ENCODE results near the gene MBOAT1.
"Not testable (repeated sequence)": the region's sequence is repeated elsewhere in the genome, so short reads cannot be mapped to it uniquely, and the experiment has no call there.

MBOAT1 gene

DNA sequence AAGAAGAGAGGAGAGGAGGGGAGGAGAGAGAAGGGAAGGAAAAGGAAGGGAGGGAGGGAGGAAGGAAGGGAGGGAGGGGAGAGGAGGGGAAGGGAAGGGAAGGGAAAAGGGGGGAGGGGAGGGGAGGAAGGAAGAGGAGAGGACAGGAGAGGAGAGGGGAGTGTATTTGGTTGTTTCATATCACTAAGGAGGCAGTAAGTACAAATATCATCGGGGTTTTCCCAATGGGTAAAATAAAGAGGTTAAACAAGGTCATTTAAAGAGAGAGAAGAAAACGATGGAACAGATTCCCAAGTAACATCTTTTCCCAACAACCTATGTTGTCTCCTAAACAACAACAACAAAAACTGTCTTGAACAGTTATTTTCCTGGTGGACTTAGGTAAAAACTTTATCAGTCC, 43.6 kb downstream of the MBOAT1 start:
- DNase-seq, result no peak

DNA sequence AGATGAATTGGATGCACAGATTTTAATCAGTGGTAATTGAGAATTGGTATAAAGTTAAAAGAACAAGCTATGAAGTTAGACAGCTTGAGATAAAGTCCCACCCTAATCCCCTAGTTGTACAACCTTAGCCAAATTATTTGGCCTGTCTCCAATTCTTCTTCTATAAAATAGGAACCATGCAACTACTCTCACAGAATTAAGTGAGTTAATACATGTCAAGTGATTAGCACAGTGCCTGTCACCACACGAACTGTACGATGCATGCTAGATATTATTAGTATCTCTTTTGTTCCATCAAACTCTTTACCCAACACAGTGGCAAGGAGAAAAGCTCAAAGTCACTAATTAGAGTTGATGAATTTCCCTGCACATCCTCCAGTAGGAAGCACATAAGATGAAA, 44.7 kb downstream of the MBOAT1 start:
- no peak for DNase-seq

DNA sequence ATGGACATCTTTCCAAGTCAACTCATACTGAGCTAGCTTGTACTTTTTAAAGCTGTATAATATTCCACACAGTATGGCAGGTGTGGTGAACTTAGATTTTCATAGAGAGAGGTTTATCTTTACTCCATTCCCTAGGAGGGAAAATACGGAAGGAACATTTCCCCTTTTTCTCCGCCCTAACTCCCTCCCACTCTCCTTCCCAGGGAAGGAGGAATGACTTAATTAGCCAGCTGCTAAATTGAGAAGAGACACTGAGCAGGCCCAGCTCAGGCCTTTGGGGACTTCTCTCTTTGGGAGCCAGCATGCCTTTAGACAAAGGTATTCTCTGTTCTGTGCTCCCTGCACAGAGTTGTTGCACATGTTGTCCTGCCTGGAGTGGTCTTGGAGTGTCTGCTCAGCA, 46.1 kb downstream of the MBOAT1 start:
- DNase-seq, result no peak

DNA sequence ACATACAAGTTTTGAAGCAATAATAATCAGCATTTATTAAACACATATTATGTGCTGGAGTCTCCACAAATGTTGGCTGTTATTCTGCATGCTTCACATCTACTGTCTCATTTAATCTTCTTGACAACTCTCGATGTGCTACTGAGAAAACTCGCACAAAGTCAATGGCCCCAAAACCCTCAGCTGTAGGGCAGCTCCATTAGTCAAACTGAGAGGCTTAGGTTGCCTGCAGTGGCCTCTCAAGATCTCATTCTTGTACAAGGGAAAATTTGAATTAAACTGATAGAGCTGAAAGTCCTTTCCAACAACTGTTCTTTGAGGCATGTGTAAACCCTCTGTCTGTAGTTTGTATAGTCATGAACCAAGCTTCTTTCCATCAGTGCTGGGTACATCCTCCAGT, 49.8 kb downstream of the MBOAT1 start:
- DNase-seq, result no peak

DNA sequence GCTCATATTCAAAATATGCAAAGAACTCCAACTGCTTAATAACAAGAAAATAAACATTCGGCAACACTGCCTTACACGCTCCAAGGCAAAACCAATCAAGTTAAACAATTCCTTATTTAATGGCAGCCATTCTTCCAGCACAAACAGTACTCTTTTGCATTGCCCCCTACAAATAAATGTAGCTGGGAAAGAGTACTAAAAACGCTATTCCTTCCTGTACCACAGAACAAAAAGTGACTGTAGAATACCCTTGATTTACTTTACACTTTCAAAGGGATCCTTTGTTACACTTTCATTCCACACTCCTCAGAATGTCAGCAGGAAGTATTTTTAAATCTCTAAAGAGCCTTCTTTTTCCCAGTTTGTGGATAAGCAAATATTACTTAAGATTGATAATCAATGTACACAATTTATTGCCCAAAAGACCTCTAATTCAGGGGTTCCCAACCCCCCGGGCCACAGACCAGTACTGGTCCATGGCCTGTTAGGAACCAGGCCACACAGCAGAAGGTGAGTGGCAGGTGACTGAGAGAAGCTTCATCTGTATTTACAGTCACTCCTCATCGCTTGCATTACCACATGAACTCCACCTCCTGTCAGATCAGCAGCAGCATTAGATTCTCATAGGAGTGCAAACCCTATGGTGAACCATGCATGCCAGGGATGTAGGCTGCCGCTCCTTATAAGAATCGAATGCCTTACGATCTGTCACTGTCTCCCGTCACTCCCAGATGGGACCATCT, 51.6 kb downstream of the MBOAT1 start:
- DNase-seq, result no peak

DNA sequence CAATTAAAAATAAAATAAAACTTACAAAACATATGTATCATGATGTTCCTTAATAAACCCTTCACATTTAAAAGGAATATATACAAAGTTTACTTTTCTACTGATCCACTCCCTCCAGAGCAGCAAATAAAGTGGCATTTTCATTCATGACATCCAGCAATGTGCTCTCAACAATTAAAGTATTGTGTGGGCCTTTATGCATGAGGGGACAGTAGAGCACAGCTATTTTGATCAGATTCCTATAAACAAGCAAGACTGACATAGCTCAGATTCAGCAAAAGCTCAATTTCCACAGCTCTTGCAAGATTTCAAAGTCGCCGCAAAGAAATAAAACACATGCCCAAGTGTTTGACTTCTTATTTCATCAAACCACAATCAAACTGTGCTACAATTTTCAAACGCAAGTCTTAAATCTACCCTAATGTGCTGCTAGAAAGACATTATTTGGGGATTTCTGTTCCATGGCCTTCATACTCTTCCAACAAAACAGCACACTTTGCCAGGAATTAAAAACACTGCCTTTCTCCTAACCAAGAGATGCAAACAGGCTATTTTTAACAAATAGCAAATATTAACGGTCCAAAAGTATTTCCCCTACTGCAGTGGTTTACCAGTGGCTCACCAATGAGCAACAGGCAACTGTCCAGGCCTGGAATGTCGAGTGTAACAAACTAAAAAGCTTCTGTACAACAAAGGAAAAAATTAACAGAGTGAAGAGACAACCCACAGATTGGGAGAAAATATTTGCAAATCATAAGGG, 52.3 kb downstream of the MBOAT1 start:
- no peak for DNase-seq

DNA sequence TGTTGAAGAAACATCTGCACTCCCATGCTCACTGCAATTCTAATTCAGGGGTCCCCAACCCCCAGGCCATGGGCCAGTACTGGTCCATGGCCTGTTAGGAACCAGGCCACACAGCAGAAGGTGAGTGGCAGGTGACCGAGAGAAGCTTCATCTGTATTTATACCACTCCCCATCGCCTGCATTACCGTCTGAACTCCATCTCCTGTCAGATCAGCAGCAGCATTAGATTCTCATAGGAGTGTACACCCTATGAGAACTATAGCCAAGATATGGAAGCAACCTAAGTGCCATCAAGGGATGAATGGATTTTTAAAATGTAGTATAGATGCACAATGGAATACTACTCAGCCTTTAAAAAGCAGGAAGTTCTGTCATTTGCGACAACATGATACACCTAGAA, 53.2 kb downstream of the MBOAT1 start:
- DNase-seq, result no peak

DNA sequence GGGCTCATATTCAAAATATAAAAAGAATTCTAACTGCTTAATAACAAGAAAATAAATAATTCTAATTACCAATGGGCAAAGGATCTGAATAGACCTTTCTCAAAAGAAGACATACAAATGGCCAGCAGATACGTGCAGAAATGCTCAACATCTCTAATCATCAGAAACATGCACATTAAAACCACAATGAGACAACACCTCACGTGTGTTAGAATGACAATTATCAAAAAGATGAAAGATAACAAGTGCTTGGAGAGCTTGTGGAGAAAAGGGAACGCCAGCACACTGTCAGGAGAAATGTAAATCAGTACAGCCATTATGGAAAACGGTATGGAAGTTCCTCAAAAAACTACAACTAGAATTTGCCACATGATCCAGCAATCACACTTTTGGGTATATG, 53.6 kb downstream of the MBOAT1 start:
- no peak for DNase-seq

DNA sequence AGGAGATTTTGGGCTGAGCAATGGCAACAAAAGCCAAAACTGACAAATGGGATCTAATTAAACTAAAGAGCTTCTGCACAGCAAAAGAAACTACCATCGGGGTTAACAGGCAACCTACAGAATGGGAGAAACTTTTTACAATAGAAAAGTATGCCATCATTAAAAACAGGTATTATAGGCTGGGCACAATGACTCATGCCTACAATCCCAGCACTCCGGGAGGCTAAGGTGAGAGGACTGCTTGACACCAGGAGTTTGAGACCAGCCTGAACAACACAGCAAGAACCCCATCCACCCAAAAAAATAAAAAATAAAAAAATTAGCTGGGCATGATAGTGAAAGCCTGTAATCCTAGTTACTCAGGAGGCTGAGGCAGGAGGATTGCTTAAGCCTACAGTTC, 55.4 kb downstream of the MBOAT1 start:
- no peak for DNase-seq

DNA sequence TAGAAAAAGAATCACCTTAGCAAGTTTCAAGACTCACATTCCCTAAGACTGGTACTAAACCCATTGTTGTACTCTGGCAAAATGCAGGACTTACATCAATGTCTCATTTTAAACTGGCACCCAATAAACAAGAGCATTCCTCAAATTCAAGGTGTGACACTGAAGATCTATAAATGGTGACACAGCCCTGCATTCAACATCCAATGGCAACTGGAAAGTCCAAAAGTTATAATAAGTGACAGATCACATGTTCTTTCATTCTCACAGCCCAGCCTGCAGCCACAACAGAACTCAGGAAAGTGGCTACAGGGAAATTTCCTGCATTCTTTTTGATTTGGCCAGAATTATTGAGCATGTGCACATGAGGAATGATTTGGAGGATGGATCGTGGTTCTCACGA, 57.5 kb downstream of the MBOAT1 start:
- no peak for DNase-seq

DNA sequence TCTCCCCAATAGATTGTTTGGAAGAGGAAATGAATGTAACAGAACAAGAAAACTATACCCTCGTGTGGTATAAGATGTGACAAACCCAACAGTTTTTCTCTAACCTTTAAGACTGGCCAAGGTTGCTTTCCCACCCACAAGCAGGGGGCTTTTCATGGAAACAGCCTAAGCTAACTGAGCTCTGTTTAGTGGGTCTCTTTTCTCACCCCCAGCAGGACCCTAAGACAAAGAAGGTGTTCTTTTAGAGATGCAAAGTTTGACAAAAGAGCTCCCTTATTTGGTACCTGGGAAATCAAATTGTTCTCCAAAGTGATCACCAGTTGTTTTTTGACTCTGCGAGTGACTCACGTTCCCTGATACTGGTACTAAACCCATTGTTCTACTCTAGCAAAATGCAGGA, 59.1 kb downstream of the MBOAT1 start:
- no peak for DNase-seq

DNA sequence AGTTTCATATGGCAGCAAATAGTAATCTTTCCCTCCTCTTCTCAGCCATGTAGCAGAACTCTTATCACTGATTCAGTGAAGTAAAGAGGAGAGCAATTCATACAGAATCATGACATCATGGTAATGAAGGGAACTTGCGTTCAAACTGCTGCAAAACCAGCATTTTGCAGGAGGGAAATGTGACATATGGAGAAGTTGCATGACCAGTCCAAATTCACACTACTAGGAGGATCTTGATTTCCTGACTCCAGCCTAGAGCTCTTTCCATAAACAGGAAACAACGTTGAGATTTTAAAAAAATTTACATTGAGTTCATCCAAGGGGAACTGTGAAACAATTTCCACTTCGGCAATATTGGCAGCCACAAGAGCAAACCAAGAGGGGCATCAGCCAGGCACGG, 63.8 kb downstream of the MBOAT1 start:
- no peak for DNase-seq

DNA sequence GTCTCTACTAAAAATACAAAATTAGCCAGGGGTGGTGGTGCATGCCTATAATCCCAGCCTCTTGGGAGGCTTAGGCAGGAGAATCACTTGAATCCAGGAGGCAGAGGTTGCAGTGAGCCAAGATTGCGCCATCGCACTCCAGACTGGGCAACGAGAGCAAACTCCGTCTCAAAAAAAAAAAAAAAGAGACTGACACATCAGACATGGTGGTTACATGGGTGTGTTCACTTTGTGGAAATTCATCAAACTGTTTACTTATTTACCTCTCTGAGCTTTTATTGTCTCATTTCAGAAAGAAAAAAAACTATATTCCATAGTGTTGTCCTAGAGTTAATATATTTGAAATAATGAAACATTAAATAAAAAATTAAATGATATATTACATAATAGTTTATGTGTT, 64.8 kb downstream of the MBOAT1 start:
- DNase-seq, result no peak

DNA sequence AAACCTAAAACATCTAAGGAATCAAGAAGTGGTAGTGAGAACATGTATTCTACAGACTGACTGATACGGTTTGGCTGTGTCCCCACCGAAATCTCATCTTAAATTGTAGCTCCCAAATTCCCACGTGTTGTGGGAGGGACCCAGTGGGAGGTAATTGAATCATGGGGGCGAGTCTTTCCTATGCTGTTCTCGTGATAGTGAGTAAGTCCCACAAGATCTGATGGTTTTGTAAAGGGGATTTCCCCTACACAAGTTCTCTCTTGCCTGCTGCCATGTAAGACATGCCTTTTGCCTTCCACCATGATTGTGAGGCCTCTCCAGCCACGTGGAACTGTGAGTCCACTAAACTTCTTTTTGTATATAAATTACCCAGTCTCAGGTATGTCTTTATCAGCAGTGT, 65.4 kb downstream of the MBOAT1 start:
- not testable (repeated sequence) for DNase-seq

DNA sequence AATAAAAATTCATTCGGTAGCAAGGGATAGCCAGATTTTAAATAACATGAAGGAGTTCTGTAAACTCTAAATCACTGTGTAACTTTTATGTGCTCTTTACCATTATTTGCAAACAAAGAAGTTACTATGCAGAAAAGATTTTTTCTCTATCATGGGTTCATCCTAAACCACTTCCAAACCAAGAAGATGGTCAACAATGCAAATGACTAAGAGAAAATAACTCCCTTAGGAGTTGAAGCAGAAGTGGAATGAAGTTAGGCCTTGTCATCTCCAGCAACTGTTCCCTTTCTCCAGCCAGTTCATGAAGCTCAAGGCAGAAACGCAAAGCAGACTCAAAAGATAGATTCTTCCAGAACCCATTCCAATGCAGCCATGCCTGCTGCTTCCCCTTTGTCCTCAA, 66.0 kb downstream of the MBOAT1 start:
- DNase-seq, result no peak

DNA sequence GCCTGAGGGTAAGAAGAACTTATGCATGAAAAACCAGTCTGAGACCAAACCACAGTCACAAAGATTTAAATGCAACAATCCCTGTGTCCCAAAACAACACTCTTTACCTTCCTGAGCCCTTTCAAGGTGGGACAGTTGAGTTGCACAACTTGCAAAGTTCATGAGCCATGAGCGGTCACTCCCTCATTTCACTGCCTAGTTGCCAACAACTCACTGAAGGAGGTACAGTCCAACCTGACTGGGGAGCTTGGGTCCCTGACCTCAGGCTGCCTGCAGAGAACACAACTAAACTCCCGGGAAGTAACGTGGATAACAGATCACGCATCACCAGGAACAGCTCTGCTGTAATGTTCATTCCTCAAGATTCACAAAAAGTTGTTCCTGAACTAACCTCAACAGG, 69.4 kb downstream of the MBOAT1 start:
- DNase-seq, result no peak

DNA sequence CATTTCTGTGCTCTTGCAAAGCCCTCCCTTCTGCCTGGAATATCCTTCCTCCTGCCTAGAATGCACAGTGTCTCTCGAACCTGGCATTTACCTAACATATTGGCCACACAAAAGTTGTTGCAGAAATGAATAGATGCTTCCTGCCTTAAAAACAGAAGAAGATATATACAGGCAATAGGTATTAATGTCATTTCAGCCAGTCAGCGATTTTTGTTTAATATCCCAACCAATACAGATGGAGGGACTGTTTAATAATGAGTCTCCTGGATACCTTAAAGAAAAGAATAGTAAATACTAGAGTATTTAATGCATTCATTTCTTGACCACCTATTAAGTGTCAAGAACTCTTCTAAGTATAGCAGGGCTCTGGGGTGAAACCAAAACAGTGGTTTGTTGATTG, 70.3 kb downstream of the MBOAT1 start:
- no peak for DNase-seq

DNA sequence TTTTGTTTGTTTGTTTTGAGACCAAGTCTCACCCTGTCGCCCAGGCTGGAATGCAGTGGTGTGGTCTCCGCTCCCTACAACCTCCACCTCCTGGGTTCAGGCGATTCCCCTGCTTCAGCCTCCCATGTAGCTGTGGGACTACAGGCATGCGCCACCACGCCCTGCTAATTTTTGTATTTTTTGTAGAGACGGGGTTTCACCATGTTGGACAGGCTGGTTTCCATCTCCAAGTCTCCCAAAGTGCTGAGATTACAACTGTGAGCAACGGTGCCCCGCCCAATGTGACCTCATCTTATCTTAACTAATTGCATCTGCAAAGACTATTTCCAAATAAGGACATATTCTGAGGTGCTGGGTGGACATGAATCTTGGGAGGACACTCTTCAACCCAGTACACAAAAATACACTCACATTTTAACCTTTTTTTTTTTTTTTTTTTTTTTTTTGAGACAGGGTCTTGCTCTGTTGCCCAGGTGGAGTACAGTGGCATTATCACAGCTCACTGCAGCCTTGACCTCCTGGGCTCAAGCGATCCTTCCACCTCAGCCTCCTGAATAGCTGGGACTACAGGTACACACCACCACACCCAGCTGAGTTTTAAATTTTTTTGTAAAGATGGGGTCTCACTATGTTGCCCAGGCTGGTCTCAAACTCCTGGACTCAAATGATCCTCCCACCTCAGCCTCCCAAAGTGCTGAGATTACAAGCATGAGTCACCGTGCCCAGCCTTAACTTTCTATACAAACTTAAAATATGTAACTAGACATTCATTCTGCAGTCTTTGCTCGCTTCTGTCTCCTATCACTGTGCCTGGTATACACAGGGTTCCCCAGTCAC, 72.9 kb downstream of the MBOAT1 start:
- DNase-seq, result not testable (repeated sequence)

DNA sequence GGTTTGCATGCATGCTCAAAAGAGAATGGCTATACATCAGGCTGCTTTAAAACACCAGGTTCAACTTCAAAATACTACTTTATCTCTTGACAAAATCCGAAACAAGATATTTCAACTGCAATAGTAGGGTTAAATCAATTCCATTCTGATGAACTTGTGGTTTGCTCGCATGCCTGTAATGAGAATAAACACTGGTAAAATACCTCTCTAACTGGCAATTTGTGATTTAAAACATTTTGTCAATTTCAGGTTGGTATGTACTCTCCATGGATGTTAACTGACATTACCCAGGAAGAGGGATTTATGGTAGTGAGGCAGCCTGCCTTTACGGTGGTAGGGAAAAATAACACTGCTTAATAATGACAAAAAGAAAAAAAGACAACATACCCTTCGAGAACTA, 74.4 kb downstream of the MBOAT1 start:
- no peak for DNase-seq

DNA sequence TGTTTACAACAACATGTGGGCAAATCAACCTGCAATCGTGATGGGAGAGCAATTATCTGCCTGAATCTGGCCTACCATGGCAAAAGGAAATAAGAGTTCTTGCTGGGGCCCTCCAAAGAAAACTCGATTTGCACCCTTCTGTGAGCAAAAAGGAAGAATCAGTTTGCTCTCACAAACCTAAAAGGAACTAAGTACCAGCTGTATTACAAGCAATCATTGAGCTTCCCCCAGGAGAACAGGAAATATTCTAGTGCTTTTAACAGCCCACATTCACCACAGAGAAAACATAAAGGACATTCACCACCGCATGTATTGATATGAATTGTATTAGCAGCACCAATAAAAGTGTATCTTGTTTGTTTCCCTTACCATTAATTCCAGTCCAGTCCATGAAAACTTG, 75.0 kb downstream of the MBOAT1 start:
- DNase-seq, result no peak

DNA sequence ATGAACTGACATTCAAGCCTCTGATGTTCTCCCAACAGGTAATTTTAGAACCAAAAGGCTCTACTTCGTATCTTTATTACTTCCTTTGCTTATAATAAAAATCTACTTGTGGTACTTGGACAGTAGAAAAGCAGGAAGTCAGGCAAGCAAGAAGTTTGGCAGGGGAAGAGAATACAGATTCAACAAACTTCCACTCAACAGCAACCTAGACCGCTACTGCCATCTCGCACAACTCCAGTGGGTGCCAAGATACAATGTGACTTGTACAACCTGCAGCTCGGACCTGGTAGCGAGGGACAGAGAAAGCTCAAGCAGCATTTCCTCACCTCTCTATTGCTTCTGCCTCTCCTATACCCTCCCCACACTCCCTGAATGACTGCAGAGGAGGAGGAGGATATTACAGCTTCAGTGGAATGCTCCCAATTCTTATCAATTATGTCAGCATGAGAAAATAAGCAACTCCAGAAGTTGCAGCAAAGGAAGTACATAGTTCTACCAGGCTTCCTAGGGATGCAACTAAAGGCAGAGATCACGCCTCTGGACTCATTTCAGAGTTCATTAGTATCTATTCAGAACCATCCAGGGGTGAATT, 76.5 kb downstream of the MBOAT1 start:
- no peak for DNase-seq

DNA sequence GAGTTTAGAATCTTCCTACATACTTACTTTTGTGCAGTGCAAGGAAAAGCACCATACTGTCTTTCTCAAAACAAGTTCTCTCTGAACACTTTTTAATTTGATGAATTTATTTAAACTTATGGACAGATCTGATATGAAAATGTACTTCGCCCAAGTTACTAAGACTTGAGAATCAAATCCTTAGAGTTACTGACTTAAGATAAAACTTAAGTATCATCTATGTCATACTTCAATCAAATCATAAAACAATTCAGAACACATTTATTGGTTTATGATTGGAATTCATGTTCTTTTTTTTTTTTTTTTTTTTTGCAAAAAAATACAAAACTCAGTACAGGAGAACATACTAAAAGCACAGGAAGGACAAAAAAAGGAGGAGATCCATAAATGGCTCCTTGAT, 77.7 kb downstream of the MBOAT1 start:
- no peak for DNase-seq

DNA sequence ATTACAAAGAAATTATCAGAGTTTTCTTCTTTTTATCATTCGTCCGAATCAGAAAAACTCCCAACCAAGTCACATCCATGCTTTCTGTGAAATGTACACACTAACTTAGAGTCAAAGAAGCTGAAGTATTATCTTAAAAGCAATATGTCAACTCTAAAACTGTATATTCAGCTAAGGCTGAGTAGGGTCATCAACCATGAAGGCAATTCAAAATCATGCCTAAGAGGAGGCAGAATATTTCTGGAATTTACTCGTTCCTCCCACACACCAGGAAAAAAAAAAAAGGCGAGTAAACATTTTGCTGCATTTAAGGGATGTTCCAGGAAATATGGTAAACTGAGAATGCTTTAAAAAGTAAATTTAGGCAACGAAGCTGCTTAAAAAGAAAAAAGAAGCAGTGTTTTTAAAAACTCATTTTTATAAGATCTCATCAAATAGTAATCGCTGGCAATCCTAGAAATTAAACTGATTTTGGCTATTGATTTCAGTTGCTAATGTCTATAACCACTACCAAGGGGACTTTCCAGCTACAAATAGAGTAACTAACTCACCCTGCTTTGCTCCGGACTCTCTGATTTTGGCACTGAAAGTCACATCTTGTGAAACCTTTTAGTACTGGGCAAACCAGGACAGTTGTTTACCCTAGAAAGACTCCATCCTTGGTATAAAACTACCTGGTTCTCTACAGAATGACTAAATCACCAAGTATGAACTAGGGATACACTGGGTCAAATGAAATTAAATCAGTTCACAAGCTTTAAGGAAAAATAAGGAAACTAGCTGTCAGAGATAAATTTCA, 82.8 kb downstream of the MBOAT1 start:
- no peak for DNase-seq
